C4-2B (cell line): ENCODE data around the gene OSBPL10.

Source experiments
- H3K27ac ChIP-seq: fragments of 450-650 bp; 2 replicates; pipeline ENCODE4 v1.5.1; 2017
- CTCF ChIP-seq: fragments of 450-650 bp; conservative IDR thresholded peaks from 2 replicates; pipeline ENCODE4 v1.5.1; 2017; ENCODE audit warnings: mild to moderate bottlenecking
- ZFX ChIP-seq: fragments of 450-650 bp; IDR thresholded peaks from 2 replicates; pipeline ENCODE4 v1.6.1; 2017

OSBPL10 gene

GRCh38 chr3:31724116-31724515, 256.9 kb downstream of the OSBPL10 start:
- TF ChIP-seq CTCF: no peak
- TF ChIP-seq ZFX: no peak
- no peak overlapping the region for H3K27ac ChIP-seq

GRCh38 chr3:31723701-31724100, 257.4 kb downstream of the OSBPL10 start:
- TF ChIP-seq CTCF: no peak
- no peak for TF ChIP-seq ZFX
- no peak overlapping the region for H3K27ac ChIP-seq

GRCh38 chr3:31721676-31722075, 259.4 kb downstream of the OSBPL10 start:
- TF ChIP-seq ZFX (no peak), CTCF (no peak)
- H3K27ac ChIP-seq: no peak overlapping the region

- no peak for TF ChIP-seq ZFX
- no peak overlapping the region for H3K27ac ChIP-seq
Observed at GRCh38 chr3:31714495-31715280, 266.4 kb downstream of the OSBPL10 start.

- TF ChIP-seq ZFX (no peak), CTCF (no peak)
- H3K27ac ChIP-seq: no peak overlapping the region
Observed at GRCh38 chr3:31713816-31714215, 267.2 kb downstream of the OSBPL10 start.

GRCh38 chr3:31710123-31710803, 270.8 kb downstream of the OSBPL10 start:
- no peak for TF ChIP-seq ZFX
- TF ChIP-seq CTCF: no peak
- no peak overlapping the region for H3K27ac ChIP-seq

- TF ChIP-seq ZFX (no peak), CTCF (no peak)
- no peak overlapping the region for H3K27ac ChIP-seq
Observed at GRCh38 chr3:31709526-31709925, 271.5 kb downstream of the OSBPL10 start.

- no peak for TF ChIP-seq ZFX
- TF ChIP-seq CTCF: no peak
- no peak overlapping the region for H3K27ac ChIP-seq
Observed at GRCh38 chr3:31709005-31709404, 272.1 kb downstream of the OSBPL10 start.
